ENCODE measurements around the gene ZNF783. TPM values are rescaled to one million over a fixed set of nuclear protein-coding genes. Genes with fewer than 3 reads are reported as not detected.

The ZNF783 gene
- total RNA-seq, 1 donor from 2014 or later: 18.7 TPM

DNA sequence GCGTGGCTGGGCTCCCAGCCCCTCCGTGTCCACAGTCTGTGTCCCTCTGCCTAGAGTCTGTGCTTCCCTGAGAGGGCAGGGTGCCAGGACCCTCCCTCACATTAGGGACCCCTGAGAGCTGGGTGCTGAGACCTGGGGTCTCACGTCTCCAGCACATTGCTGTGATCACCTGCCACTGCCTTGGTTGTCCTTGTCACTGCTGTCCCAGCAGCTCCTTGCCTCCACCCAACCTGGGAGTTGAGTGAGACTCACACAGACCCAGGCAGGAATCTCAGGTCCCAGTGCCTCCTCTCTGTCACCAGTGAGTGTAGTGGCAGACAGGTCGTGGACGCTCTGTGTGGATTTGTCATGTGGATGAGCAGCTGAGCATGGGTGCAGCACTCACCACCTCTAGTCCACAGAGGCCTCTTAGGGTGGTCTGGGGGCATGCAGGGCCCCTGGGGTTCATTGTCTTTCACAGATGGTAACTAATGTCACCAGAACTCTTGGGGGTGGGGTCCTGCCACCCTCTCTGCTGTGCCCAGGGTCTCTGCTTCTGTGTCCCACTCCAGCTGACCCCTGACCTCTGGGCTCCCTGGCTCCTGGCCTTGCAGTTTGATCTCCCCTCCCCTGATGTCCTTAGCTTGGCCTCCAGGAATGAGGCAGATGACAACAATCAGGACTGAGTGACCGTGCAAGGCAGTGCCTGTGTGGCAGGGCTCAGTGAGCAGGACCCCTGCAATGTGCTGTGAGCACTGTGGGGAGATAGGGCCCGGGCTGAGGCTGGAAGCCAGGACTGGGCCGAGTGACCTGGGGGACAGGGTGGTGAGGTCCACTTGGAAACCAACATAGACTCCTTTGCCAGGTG lies 18.9 kb downstream of the ZNF783 start:
- intact Hi-C loops (cut with micrococcal nuclease): no loop called here

DNA sequence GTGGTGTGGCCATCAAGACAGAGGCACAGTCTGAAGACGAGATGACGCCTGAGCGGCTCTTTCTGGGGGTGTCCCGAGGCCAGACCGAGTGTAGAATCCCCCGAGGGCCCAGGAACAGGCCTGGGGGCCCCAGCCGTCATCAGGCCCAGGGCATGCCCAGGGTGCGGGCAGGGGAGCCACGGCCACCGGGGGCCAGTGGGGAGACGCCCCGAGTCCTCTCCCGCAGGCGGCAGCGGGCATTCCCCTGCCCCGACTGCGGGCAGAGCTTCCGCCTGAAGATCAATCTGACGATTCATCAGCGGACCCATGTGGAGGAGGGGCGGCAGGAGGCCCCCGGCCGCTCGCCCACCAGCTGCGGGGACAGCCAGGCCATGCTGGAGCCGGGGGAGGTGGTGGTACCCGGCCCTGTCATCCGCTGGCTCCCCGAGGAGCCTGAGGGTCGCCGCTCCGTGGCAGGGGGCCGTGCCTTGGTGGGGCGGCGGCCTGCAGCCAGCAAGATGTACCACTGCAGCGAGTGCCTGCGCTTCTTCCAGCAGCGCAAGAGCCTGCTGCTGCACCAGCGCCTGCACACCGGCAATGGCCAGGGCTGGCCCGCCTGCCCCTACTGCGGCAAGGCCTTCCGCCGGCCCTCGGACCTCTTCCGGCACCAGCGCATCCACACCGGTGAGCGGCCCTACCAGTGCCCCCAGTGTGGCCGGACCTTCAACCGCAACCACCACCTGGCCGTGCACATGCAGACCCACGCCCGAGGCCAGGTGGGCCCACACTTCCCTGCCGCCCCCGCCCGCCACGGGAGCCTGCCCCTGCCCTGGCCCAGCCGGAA lies 19.7 kb downstream of the ZNF783 start:
- intact Hi-C loops (cut with micrococcal nuclease): no loop called here

DNA sequence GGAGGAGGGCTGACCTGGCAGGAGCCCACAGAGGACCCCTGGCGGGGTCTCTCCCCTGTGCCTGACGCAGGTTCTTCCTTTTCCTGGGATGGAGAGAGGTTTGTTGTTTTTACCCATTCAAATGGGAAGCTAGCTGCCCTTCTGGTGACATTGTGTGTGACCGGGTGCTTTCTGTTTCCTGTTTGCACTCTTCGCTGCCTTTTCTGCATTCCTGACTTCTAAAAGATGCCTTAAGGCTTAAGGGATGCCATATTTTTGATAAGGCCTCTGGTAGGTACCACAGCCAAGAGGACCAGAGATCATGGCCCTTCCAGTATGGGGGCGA lies 20.3 kb downstream of the ZNF783 start:
- intact Hi-C loops (cut with micrococcal nuclease): no loop called here

DNA sequence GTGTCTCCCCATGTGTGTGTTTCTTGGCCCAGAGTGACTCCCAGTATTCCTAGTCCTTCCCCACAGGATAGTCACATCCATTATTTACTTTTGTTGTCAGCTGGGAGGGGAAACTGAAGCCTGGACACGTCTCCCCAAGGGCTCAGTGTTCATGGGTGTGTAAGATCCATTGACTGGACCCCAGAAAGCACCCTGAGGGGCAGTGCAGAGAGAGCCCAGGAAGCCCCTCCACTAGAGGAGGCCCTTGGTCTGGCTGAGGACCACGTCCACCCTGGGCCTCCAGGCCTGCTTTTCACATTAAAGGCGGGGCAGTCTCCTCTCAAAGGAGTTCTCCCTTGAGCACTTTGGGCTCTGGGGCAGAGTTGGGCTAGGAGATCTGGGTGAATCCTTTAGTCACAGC lies 21.3 kb downstream of the ZNF783 start:
- intact Hi-C loops (cut with micrococcal nuclease): no loop called here

DNA sequence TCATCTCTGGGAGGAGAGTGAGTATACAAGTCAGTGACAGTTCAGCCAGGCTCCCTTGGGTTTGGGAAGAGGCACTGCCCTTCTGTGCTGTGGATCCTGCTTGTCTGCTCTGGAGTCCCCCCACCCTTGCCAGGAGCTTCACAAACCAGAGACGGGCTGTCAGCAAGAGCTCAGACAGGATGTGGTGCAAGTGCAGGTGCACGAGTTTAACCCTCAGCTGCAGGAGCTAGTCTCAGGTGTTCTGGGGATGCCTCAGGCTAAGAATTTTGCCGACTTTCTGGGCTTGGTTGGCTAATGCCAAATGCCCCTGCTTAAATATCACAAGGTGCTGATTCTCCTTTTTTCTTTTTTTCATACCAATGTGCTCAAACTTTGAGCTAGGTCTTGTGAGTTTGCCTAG lies 22.3 kb downstream of the ZNF783 start:
- intact Hi-C loops (cut with micrococcal nuclease): loop anchor here (2.0 kb wide), 2 partner anchors 158 to 176 kb away; partner anchors contain the start of genes ZNF425 and ZNF777

DNA sequence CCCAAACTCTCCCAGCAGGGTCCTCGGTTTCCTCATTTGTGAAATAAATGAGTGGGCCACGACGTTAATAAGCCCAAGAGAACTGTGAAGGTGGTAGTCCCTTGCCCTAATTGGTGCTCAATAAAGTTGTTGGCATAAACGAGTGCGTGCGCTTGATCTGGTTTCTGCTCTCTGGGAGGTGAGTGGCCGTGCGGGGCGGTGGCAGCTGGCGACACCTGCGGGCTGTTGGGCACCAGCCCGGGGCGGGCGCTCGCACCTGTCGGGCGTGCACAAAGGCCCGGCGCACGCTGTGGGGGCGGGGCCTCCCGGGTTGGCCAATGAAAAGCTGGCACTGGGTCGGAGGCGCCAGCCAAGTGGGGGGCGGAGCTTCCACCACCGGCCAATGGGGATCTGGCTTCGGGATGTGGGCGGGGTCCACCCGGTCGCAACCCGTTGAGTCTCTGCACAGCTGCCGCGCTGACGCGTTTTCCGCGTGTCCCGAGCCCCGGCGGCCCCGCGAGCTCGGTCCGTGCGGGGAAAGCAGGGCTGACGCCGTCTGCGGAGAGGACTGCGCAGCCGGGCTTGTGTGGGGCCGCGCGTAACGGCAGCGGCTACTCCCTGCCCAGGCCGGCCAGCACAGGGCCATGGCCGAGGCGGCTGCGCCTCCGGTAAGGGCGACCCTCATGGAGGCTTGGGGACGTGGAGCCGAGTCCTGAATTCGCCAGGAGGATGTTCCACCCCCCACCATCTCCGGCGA lies 23.0 kb downstream of the ZNF783 start:
- intact Hi-C loops (cut with micrococcal nuclease): loop anchor here (1.0 to 2.0 kb wide), 10 partner anchors 23 to 553 kb away; partner anchors contain the start of genes ZNF212, ZNF425, ZNF746 and ZNF777

DNA sequence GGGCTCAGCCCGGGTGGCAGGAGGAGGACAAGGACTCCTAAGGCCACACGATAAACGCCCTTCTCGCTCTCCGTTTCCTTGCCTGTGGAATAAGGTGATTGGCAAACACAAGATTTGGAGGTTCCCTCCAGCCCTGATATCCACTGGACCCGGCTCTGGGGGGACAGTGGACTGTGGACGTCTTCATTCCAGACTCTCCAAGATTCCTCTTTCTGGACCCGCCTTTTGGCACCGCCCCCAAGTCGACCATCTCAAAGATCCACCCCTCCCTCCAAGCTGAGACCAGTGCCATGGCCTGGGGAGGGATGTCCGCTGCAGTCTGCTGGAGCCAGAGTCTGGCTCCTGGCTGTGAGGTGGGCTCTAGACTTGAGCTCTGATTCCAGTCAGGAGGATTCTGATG lies 23.6 kb downstream of the ZNF783 start:
- intact Hi-C loops (cut with micrococcal nuclease): loop anchor here (1.0 to 2.0 kb wide), 10 partner anchors 23 to 553 kb away; partner anchors contain the start of genes ZNF212, ZNF425, ZNF746 and ZNF777

DNA sequence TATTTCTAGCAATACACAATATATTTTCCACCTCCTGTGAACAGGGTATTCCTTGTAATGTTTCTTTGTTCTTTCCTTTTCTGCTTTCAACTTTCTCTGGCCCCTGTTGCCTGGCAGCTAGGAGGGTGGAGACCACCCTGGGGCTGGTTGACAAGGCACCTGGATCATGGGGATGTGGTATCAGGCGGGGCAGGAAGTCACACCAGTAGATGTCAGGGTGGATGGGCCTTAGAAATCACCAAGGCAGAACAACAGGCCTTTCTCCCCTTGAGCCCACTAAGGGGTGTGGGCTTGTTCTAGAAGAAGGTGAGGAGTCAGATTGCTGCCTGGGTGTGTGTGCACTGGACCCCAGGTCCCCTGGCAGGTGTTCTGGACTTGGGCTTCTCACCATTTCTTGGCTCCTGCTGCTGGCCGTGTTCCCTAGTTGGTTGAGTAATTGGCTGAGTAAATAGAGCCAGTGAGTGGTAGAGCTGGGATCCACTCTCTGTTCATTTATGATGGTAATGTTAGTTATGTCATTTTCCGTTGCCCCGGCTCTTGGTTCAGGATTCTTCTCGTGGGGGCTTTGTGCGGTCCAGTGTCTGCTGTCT lies 24.9 kb downstream of the ZNF783 start:
- intact Hi-C loops (cut with micrococcal nuclease): no loop called here

DNA sequence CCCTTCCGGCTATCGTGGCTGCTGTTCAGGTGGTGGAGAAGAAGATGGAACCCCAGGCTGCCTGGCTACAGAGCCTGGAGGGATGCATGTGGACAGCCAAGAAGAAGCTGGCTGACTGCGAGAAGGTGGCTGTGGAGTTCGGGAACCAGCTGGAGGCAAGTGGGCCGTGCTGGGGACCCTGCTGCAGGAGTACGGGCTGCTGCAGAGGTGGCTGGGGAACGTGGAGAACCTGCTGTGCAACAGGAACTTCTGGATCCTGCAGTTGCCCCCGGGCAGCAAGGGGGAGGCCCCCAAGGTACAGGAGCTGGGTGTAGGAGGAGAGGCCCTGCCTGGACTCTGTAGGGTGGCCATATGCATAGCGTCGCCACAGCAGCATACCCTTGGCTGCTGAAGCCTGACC lies 25.6 kb downstream of the ZNF783 start:
- intact Hi-C loops (cut with micrococcal nuclease): no loop called here

DNA sequence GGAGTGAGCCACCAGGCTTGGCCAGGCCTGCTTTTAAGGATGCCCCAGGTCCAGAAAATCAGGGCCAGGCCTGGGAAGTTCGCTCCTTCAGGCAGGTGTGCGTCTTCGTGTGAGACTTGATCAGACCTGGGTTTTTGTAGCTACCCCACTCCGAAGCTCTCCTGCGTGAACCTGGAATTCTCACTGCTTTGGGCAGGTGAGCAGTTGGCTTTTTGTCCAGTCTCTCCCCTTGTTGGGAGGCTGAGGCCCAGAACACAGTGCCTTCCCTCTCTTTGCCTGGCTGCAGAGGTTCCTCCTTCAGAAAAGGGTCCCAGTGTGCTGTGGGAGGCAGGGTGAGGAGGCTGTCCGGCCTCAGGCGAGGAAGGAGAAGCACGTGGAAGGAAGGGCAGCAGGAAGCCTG lies 27.3 kb downstream of the ZNF783 start:
- intact Hi-C loops (cut with micrococcal nuclease): no loop called here

DNA sequence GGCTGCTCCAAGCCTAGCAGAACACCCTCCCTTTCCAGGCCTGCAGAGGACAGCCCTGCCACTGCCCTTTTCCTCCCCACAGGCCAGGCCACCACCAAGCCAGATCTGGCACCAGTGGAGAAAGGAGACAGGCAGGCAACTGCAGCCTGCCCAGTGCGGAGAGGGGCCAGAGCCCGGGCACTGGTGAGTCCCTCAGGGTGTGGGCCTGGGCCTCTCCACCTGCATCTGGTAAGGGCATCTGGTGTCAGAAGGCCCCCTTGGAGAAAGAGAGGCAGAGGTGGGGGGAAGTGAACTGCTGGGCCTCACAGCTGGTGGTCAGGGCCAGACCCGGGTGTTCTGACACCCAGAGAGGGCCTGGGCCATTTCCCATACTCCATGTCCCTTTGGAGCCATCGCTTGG lies 27.9 kb downstream of the ZNF783 start:
- intact Hi-C loops (cut with micrococcal nuclease): no loop called here

DNA sequence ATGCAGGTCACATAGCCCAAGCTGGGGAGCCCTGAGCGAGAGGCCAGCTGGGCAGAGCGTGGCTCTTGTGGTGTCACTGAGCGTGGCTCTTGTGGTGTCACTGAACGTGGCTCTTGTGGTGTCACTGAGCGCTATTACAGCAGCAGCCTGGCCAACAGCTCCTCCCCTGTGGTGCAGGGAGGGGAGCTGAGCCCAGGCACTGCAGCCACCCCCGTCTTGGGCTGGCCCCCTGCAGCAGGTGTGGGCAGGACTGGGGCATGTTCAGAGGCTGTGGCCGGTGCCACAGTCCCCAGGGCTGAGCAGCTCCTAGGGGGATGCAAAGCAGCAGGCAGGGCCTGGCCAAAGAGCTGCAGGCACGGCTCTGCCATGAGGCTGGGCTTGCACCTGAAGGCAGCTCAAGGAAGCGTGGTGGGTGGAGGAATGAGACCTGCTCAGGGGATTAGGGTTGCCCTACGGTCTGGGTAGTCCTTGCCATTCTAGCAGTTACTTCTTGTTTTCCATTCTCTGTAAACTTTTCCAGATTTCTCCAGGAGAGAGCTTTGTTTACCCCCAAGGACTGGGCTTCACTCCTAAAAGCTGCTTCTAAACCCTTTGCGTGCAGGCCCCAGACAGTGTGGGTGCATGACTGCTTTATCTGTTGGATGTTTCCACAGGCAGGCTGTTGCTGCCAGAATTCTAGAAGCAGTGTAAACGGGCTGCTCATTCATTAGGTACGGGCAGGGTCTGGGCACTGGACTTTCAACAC lies 29.2 kb downstream of the ZNF783 start:
- intact Hi-C loops (cut with micrococcal nuclease): no loop called here

DNA sequence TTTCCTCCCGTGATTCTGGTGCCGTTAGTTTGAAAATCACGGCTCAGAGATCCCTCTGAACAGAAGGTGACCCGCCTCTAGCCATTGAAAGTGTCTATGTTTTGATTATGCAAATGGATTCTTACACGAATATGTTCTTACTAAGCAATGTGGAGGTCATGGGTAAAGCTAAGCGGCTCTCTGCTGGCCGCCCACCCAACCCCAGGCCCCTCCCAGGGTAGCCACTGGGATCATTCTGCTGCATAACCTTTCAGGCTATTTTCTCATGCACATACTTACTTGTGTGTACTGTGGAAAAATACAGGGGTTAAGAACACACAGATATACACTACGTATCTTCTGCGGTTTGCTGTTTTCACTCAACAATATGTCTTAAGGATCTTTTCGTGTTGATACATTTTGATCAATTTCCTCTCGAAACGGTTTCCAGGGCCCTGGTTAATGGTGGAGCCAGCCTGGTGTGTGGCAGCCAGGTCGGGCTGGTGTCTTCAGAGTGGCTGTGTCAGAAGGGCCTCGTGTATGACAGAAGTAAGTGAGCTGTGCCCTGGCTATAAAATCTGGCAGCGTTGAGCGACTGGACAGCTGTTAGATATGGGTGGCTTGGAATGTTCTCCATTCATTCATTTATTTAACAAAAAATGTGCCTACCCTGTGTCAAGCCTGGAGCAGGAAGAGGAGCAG lies 29.9 kb downstream of the ZNF783 start:
- intact Hi-C loops (cut with micrococcal nuclease): no loop called here

DNA sequence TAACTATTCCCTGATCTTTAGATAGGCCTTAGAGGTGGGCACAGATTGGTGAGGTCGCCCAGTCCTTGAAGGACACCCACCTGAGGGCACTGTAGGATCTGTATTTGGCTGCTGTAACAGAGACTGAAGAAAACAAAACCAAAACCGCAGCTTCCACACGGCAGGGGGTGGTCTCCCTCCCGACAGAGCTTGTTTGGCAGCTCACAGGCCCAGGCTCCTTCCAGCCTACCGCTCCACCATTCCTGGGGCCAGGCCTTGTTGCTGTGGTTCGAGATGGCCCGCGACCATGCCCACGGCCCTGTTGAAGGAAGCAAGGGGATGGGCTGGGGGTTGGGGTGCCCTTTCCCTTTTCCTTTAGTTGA lies 30.4 kb downstream of the ZNF783 start:
- intact Hi-C loops (cut with micrococcal nuclease): no loop called here

DNA sequence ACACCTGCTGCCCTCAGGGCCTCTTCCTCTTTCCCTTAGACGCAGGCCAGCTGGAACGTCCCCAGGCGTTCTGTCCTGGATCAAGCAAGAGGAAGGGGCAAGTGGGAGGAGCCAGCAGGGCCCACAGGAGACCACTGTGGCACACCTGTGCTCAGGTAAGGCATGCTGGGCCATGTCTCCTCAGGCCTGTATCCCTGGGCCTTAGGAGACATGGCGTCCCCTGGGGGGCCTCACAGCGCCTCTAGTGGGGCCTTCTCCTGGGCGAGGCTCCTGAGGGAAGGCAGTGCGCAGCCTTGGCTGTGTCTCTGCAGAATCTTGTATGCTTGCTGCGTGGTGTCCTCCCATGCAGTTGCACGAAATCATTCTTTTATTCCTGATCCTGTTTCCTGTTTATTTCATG lies 31.3 kb downstream of the ZNF783 start:
- intact Hi-C loops (cut with micrococcal nuclease): no loop called here

DNA sequence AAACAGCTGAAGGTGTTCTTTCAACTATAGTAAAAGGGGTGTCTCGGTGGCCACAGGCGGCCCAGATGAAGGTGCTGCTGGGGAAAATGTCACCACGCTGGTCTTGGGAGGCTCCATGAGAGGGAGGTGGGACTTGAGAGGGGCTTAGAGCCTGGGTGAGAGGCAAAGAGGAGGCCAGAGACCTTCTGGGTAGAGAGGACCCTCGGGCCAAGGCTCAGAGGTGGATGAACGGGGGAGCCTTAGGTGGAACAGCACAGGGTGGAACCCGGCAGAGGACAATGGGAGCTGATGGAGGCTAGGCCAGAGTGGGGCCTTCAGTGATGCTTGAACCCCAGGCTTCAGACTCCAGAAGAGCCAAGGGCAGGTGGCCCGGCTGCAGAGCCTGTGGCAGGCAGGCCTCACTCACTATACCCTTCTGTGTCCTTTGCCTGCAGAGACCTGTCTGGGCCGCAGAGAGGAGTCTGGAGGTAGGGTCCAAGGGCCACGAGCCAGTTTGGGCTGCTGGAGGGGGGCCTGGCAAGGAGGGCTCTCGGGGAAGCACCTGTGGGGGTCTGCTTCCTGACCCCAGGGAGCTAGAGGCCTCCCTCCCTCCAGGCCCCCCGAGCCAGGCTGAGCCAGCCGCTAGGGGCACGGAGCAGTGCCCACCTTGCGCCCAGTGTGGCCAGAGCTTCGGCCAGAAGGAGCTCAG lies 32.1 kb downstream of the ZNF783 start:
- intact Hi-C loops (cut with micrococcal nuclease): no loop called here

DNA sequence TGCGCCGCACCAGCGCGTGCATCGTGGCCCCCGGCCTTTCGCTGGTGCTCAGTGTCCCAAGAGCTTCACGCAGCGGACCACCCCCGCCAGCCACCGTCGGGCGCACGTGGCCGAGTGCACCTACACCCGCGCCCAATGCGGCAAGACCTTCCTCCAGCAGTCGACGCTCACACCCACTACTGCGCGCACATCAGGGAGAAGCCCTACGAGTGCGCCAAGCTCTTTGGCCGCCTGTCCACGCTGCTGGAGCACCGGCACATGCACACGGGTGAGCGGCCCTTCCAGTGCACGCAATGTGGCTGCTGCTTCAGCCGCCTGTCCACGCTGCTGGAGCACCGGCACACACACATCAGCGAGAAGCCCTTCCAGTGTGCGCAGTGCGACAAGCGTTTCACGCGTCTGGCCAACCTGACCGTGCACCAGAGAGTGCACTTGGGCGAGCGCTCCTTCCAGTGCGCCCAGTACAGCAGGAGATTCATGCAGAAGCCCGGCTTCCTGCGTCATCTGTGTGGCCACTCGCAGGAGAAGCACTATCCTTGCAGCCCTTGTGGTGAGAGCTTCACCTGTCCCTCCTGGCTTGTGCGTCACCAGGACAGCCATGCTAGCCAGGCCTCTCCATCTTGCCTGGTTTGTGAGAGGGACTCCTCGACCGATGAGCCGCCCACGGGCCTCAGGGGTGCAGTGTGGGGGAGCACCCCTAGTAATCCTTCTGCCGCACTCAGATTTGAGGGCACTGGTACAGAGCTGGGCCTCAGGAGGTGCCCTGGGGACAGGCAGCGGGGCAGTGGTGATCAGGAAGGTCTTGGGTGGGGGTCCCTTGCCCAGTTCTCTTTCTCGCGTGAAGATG lies 32.9 kb downstream of the ZNF783 start:
- intact Hi-C loops (cut with micrococcal nuclease): no loop called here

DNA sequence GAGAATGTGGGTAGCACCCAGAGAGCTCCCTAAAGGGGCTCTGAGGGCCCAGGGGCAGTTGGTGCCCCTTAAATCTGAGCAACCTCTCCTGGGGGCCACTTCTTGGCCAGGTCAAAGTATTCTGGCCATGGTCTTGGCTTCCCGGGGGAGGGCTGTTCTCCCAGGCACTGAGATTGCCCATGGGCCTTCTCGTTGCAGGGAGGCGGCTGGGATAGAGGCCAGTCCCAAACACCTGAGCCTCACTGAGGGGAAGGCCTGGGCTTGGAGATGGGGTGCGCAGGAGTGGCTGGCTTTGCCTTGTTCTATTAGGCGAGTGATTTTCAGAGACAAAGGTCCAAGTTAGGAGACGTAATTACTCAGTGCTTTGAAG lies 33.5 kb downstream of the ZNF783 start:
- intact Hi-C loops (cut with micrococcal nuclease): no loop called here

DNA sequence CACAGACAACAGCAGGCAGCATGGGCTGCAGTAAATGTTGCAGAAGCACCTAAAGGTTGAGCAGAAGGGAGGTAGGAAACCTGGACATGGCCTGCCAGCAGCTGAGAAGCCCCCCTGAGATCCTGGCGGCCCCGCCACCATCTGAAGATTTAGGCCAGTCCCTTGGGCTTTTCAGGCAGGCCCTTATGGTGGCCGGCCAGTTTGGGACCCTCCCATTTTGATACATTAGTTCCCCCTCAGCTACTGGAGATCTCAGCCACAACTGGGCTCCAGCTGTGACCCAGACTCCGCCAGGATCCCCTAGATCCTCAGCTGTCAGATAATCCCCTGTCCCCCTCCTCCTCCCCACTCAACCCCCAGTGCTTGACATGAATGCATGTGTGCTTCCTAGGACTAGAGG lies 34.4 kb downstream of the ZNF783 start:
- intact Hi-C loops (cut with micrococcal nuclease): no loop called here

Data from T-helper 1 cell treated with Interleukin-12 subunit alpha and Interleukin-12 subunit beta and Interleukin-4 antibody, amounts not matched to agents 30 ng/mL and 1 ng/mL, for 36 hours (primary cell).